Measurements from ENCODE around the gene EFHC2. TPM values are rescaled to one million over a fixed set of nuclear protein-coding genes. Genes with fewer than 3 reads are reported as not detected.
"Not testable (repeated sequence)": the region's sequence is repeated elsewhere in the genome, so short reads cannot be mapped to it uniquely, and the experiment has no call there.

The EFHC2 gene
- total RNA-seq, 1 donor from 2014 or later, result 0.77 TPM

GRCh38 chrX:44223150-44223549 lies 120.3 kb downstream of the EFHC2 start:
- no peak for DNase-seq (ENCODE audit: low read depth, low spot score)
- TF ChIP-seq CTCF (conservative IDR thresholded peaks at IDR 0.05), result no peak
- H3K27ac Mint-ChIP-seq (ENCODE audit: unreplicated experiment), result no peak overlapping the region
- no peak overlapping the region for H3K4me3 Mint-ChIP-seq
- H3K36me3 Mint-ChIP-seq (ENCODE audit: low read depth), result no peaks in the 10 kb centered on the region
- peaks cover 6% of the 10 kb centered on the region for H3K4me1 Mint-ChIP-seq
- peaks cover 8% of the 10 kb centered on the region for H3K9me3 Mint-ChIP-seq
- no peaks in the 10 kb centered on the region for H3K27me3 Mint-ChIP-seq (ENCODE audit: low read depth)

GRCh38 chrX:44218465-44218864 lies 125.0 kb downstream of the EFHC2 start:
- Mint-ChIP-seq H3K4me1 (no peaks in the 10 kb centered on the region), H3K4me3 (no peak overlapping the region), H3K27me3 (ENCODE audit: low read depth) (no peaks in the 10 kb centered on the region), H3K36me3 (ENCODE audit: low read depth) (no peaks in the 10 kb centered on the region), H3K9me3 (peaks cover 4% of the 10 kb centered on the region), H3K27ac (ENCODE audit: unreplicated experiment) (no peak overlapping the region)
- DNase-seq (ENCODE audit: low read depth, low spot score), result no peak
- no peak for TF ChIP-seq CTCF (conservative IDR thresholded peaks at IDR 0.05)

- H3K27ac Mint-ChIP-seq (ENCODE audit: unreplicated experiment), result no peak overlapping the region
- H3K9me3 Mint-ChIP-seq, result peaks cover 6% of the 10 kb centered on the region
- H3K4me3 Mint-ChIP-seq, result no peak overlapping the region
- H3K27me3 Mint-ChIP-seq (ENCODE audit: low read depth), result no peaks in the 10 kb centered on the region
- DNase-seq (ENCODE audit: low read depth, low spot score), result no peak
- TF ChIP-seq CTCF (conservative IDR thresholded peaks at IDR 0.05), result no peak
- no peaks in the 10 kb centered on the region for H3K4me1 Mint-ChIP-seq
- H3K36me3 Mint-ChIP-seq (ENCODE audit: low read depth), result no peaks in the 10 kb centered on the region
Observed at GRCh38 chrX:44216171-44216570, 127.3 kb downstream of the EFHC2 start.

GRCh38 chrX:44203791-44204190 lies 139.7 kb downstream of the EFHC2 start:
- Mint-ChIP-seq H3K4me3 (no peak overlapping the region), H3K27ac (ENCODE audit: unreplicated experiment) (no peak overlapping the region), H3K36me3 (ENCODE audit: low read depth) (peaks cover 7% of the 10 kb centered on the region), H3K9me3 (peaks cover 21% of the 10 kb centered on the region), H3K4me1 (peaks cover 6% of the 10 kb centered on the region), H3K27me3 (ENCODE audit: low read depth) (no peaks in the 10 kb centered on the region)
- no peak for TF ChIP-seq CTCF (conservative IDR thresholded peaks at IDR 0.05)
- no peak for DNase-seq (ENCODE audit: low read depth, low spot score)

GRCh38 chrX:44202596-44202995 lies 140.9 kb downstream of the EFHC2 start:
- peaks cover 6% of the 10 kb centered on the region for H3K4me1 Mint-ChIP-seq
- peaks cover 7% of the 10 kb centered on the region for H3K36me3 Mint-ChIP-seq (ENCODE audit: low read depth)
- no peaks in the 10 kb centered on the region for H3K27me3 Mint-ChIP-seq (ENCODE audit: low read depth)
- H3K9me3 Mint-ChIP-seq, result peaks cover 19% of the 10 kb centered on the region
- DNase-seq (ENCODE audit: low read depth, low spot score), result no peak
- no peak overlapping the region for H3K4me3 Mint-ChIP-seq
- TF ChIP-seq CTCF (conservative IDR thresholded peaks at IDR 0.05), result no peak
- no peak overlapping the region for H3K27ac Mint-ChIP-seq (ENCODE audit: unreplicated experiment)

GRCh38 chrX:44189116-44189515 lies 154.4 kb downstream of the EFHC2 start:
- Mint-ChIP-seq H3K36me3 (ENCODE audit: low read depth) (peaks cover 4% of the 10 kb centered on the region), H3K4me3 (no peak overlapping the region), H3K27me3 (ENCODE audit: low read depth) (no peaks in the 10 kb centered on the region), H3K9me3 (peaks cover 2% of the 10 kb centered on the region), H3K4me1 (no peaks in the 10 kb centered on the region), H3K27ac (ENCODE audit: unreplicated experiment) (no peak overlapping the region)
- TF ChIP-seq CTCF (conservative IDR thresholded peaks at IDR 0.05), result no peak
- DNase-seq (ENCODE audit: low read depth, low spot score), result no peak

GRCh38 chrX:44187915-44188314 lies 155.6 kb downstream of the EFHC2 start:
- not testable (repeated sequence) for H3K27ac Mint-ChIP-seq (ENCODE audit: unreplicated experiment); H3K4me3 Mint-ChIP-seq; H3K4me1 Mint-ChIP-seq; DNase-seq (ENCODE audit: low read depth, low spot score); H3K9me3 Mint-ChIP-seq; H3K27me3 Mint-ChIP-seq (ENCODE audit: low read depth); H3K36me3 Mint-ChIP-seq (ENCODE audit: low read depth)
